ENCODE measurements around the gene COCH. TPM values are rescaled to one million over a fixed set of nuclear protein-coding genes. Genes with fewer than 3 reads are reported as not detected.
"Not testable (repeated sequence)": the region's sequence is repeated elsewhere in the genome, so short reads cannot be mapped to it uniquely, and the experiment has no call there.

COCH gene
- total RNA-seq, 1 experiment from 2014 or later, result 1.4 TPM

DNA sequence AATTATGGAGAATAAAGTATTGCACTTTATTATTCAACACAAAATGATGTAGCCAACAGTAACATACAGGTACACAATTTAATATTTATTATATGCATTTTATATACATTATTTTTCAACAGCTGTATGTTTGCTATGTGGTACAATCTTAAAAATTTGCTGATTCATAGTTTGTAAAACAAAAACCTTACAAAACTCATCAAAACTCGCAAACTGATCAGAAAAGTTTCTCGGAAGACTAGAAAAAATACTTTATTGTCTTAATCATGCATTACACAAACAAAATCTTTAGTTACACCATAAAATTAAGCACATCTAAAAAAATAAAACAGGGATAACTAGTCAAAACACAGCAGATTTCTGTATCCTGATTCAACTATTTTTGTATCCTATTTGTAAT lies 19.5 kb downstream of the COCH start:
- no peak for DNase-seq
- Histone ChIP-seq H3K9me3 (ENCODE audit: insufficient read depth, low read depth) (no peaks in the 10 kb centered on the region), H3K27me3 (ENCODE audit: insufficient read depth, low read depth) (no peaks in the 10 kb centered on the region), H3K4me1 (replicated peaks; ENCODE audit: insufficient read depth) (no peaks in the 10 kb centered on the region), H4K20me1 (ENCODE audit: insufficient read depth) (no peaks in the 10 kb centered on the region), H3K36me3 (ENCODE audit: low read depth) (no peaks in the 10 kb centered on the region), H3F3A (ENCODE audit: insufficient read depth, low read depth) (no peaks in the 10 kb centered on the region), H3K27ac (no peak overlapping the region), H3K4me2 (no peak overlapping the region), H3K9me2 (ENCODE audit: insufficient read depth) (no peaks in the 10 kb centered on the region), H2AFZ (no peak overlapping the region), H3K79me2 (ENCODE audit: low read depth) (no peaks in the 10 kb centered on the region), H3K4me3 (no peak overlapping the region)
- intact Hi-C loops (cut with micrococcal nuclease; ENCODE audit: unreplicated experiment), result no loop called here
- ChIA-PET POLR2A (ENCODE audit: unreplicated experiment) (no interaction called here), CTCF (no interaction called here)
- no TSS peak for BruUV-seq (replicated peaks)
- TF ChIP-seq, protein P1, sequence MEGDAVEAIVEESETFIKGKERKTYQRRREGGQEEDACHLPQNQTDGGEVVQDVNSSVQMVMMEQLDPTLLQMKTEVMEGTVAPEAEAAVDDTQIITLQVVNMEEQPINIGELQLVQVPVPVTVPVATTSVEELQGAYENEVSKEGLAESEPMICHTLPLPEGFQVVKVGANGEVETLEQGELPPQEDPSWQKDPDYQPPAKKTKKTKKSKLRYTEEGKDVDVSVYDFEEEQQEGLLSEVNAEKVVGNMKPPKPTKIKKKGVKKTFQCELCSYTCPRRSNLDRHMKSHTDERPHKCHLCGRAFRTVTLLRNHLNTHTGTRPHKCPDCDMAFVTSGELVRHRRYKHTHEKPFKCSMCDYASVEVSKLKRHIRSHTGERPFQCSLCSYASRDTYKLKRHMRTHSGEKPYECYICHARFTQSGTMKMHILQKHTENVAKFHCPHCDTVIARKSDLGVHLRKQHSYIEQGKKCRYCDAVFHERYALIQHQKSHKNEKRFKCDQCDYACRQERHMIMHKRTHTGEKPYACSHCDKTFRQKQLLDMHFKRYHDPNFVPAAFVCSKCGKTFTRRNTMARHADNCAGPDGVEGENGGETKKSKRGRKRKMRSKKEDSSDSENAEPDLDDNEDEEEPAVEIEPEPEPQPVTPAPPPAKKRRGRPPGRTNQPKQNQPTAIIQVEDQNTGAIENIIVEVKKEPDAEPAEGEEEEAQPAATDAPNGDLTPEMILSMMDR (conservative IDR thresholded peaks at IDR 0.05), result no peak
- TF ChIP-seq EZH2 (IDR thresholded peaks at IDR 0.05; ENCODE audit: low read depth), result no peak

DNA sequence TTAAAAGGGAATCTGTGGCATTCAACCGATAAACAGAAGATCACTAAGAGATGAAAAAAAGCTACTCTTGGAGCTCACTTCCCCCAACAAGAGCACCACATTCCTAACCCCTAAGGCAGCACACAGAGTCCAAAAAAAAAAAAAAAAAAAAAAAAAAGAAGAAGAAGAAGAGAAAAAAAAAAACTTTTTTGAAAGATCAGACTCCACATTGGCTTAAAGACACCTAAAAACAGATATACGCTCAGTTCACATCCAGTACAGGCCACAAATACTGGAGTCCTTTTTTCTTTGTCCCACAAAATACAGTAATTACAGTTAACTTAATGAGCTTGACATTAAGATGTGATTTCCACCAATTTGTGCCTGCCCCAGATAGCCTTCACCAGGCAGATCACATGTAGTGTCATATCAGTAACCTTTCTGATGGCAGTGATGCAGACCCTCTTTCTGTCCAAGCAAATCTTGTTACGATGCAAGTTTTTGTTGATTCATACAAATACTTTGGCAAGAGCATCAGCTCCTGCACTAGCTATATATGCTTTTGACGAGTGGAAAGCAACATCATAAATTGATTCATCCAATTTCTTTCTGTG lies 20.7 kb downstream of the COCH start:
- Histone ChIP-seq H3K4me3 (no peak overlapping the region), H3F3A (ENCODE audit: insufficient read depth, low read depth) (no peaks in the 10 kb centered on the region), H3K4me1 (replicated peaks; ENCODE audit: insufficient read depth) (no peaks in the 10 kb centered on the region), H3K9me3 (ENCODE audit: insufficient read depth, low read depth) (no peaks in the 10 kb centered on the region), H4K20me1 (ENCODE audit: insufficient read depth) (no peaks in the 10 kb centered on the region), H3K36me3 (ENCODE audit: low read depth) (no peaks in the 10 kb centered on the region), H3K9me2 (ENCODE audit: insufficient read depth) (no peaks in the 10 kb centered on the region), H3K27me3 (ENCODE audit: insufficient read depth, low read depth) (no peaks in the 10 kb centered on the region), H3K4me2 (no peak overlapping the region), H3K27ac (no peak overlapping the region), H3K79me2 (ENCODE audit: low read depth) (no peaks in the 10 kb centered on the region), H2AFZ (no peak overlapping the region)
- TF ChIP-seq, protein P1 (conservative IDR thresholded peaks at IDR 0.05), result no peak
- no peak for TF ChIP-seq EZH2 (IDR thresholded peaks at IDR 0.05; ENCODE audit: low read depth)
- ChIA-PET POLR2A (ENCODE audit: unreplicated experiment) (no interaction called here), CTCF (no interaction called here)
- no peak for DNase-seq
- intact Hi-C loops (cut with micrococcal nuclease; ENCODE audit: unreplicated experiment), result no loop called here
- BruUV-seq (replicated peaks), result no TSS peak

DNA sequence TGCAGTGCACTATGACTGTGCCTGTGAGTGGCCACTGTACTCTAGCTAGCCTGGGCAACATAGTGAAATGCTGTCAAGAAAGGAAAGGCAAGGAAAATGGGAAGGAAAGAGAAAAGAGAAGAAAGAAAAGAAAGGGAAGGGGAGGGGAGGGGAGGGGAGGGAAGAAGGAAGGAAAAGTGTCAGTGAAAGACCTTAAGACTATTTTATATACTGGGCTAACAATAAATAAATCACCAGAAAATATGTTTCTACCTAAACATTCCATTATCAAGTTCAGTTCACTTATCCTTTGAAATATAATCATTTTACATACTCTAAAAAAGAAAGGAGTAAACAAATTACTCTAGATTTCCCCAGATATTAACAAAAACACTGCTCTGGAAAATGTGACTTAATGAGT lies 22.1 kb downstream of the COCH start:
- no peaks in the 10 kb centered on the region for H3K36me3 ChIP-seq (ENCODE audit: low read depth)

GRCh38 chr14:30897121-30897520 lies 22.8 kb downstream of the COCH start:
- H3K36me3 ChIP-seq (ENCODE audit: low read depth); POLR2A ChIA-PET (ENCODE audit: unreplicated experiment); BruUV-seq (replicated peaks); CTCF ChIA-PET; H2AFZ ChIP-seq; H3F3A ChIP-seq (ENCODE audit: insufficient read depth, low read depth); intact Hi-C loops (cut with micrococcal nuclease; ENCODE audit: unreplicated experiment); DNase-seq; H3K4me3 ChIP-seq; H3K4me2 ChIP-seq; H3K27ac ChIP-seq; H3K79me2 ChIP-seq (ENCODE audit: low read depth); H3K27me3 ChIP-seq (ENCODE audit: insufficient read depth, low read depth); H4K20me1 ChIP-seq (ENCODE audit: insufficient read depth); H3K9me3 ChIP-seq (ENCODE audit: insufficient read depth, low read depth); H3K4me1 ChIP-seq (replicated peaks; ENCODE audit: insufficient read depth); H3K9me2 ChIP-seq (ENCODE audit: insufficient read depth): not testable (repeated sequence)

More for the DNA sequence above, 22.1 kb downstream of the COCH start:
- POLR2A ChIA-PET (ENCODE audit: unreplicated experiment), result no interaction called here
- H4K20me1 ChIP-seq (ENCODE audit: insufficient read depth), result no peaks in the 10 kb centered on the region
- intact Hi-C loops (cut with micrococcal nuclease; ENCODE audit: unreplicated experiment), result no loop called here
- H3K4me1 ChIP-seq (replicated peaks; ENCODE audit: insufficient read depth), result no peaks in the 10 kb centered on the region
- CTCF ChIA-PET, result no interaction called here
- no peaks in the 10 kb centered on the region for H3K9me2 ChIP-seq (ENCODE audit: insufficient read depth)
- TF ChIP-seq, protein P1 (conservative IDR thresholded peaks at IDR 0.05), result no peak
- no peak for TF ChIP-seq EZH2 (IDR thresholded peaks at IDR 0.05; ENCODE audit: low read depth)
- no peak overlapping the region for H3K27ac ChIP-seq
- H3K9me3 ChIP-seq (ENCODE audit: insufficient read depth, low read depth), result no peaks in the 10 kb centered on the region
- no peak overlapping the region for H3K4me2 ChIP-seq
- H3F3A ChIP-seq (ENCODE audit: insufficient read depth, low read depth), result no peaks in the 10 kb centered on the region
- DNase-seq, result no peak
- no peak overlapping the region for H3K4me3 ChIP-seq
- H3K79me2 ChIP-seq (ENCODE audit: low read depth), result no peaks in the 10 kb centered on the region
- no peak overlapping the region for H2AFZ ChIP-seq
- no TSS peak for BruUV-seq (replicated peaks)
- no peaks in the 10 kb centered on the region for H3K27me3 ChIP-seq (ENCODE audit: insufficient read depth, low read depth)
